Glomerular visceral epithelial cell (primary cell): ENCODE results near the gene F2RL2.

Source experiments
- DNase-seq: peaks from one replicate; pipeline ENCODE4 v3.0.0-alpha.2; 2016; ENCODE audit errors: extremely low spot score

F2RL2 gene

DNA sequence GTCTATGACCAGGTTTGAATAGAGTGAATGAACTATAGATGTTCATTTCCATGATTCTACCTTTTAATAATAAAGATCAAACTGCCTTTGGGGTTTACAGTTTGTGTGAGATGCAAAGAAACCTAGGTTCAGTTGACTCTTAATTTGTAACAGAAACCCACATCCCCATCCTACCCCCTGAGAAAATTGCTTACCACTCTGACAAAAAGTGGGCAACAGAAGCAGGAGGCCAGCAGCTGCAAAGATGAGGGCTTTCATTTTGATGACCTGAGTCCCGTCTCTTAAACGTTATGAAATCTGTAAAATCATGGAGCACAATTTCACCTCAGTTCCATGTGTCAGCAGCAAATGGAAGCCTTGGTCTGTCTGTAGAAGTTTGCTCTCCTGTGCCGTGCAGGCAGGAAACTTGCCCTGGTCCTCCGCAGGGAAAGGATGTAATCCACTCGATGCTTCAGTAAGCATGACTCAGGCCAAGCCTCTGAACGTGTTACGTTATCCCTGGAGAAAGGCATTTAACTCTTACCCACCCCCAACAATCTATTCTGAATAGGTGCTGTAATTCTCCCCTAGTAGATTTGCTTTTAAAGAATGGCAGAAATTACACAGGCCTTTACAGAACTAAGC, at the start of gene F2RL2:
Gene F2RL2 (minus strand): TSS at position 431 of the 624 bp plus-strand sequence. CDS start 173 bp downstream, at position 258.
- DNase-seq: peak; percentile 87

DNA sequence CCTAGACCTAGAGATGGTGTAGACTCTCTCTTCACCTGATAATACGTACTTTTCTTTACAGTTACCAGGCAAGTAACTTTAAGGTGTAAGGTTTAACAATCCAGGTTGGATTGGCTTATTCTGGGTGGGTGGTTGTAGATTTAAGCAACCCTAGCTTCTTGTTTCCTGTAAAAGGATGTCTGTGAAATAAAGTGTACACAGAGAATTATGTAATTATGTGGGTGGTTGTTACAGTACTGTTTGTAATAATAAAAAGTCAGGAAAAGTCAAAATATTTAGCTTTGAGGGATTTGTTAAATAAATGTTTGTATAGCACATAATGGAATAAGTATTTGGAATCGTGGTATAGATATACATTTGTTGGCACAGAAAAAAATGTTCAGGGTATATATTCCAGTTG, 49.0 kb upstream of the F2RL2 start:
- no peak for DNase-seq

DNA sequence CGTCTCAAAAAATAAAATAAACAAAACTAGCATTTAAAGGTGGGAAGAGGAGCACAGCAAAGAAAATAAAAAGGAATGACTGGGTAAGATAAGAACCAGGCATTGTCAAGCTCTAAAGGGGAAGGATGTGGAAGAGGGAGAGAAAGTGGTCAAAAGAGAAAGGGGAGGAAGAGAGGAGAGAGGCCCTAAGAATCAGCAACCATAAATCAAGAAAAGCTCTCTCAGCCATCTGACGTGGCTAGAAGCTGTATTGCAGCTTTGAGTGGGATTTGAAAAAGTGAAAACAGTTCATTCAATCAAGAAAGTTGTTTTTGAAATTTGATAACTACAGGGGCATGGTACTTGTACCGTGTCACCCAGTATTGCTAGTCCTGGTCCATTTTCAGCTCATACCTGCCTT, 47.3 kb upstream of the F2RL2 start:
- no peak for DNase-seq

DNA sequence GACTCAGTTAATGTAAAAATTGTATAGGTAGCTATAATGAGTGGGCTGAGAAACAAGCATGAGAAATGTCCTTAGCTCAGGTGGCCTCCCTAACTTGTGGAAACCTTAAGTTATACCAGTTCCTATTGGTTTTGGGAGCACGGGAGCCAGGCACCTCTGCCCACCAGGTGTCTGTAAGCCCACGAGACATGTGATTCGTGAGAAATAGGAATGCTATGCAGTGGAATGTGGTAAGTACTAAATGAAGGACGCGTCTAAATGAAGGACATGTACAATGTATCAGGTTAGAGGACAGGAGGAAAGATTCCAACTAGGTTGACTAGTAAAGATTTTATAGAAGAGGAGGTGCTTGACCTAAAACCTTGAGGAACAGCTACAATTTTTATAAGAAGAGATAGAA, 46.0 kb upstream of the F2RL2 start:
- DNase-seq: no peak

DNA sequence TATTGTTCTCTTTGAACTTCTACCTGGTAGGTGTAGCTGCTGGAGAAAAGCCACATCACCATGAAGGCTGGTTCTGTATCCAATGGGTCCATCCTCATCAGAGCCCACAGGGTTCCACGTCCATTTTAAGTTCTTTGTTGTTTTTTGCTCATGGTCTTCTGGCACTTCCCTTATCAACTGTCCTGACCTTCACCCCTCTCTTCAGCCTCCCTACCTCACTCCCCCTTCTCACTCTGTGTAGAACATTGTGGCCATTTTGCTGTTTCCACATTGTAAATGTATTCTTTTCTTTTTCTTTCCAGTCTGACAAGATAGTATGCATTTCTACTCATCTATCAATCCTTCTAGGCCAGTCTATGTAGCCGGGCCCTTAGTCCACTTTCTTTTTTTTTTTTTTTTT, 44.3 kb upstream of the F2RL2 start:
- DNase-seq: no peak

- DNase-seq: no peak
Observed at GRCh38 chr5:76664079-76664478, 40.9 kb upstream of the F2RL2 start.

GRCh38 chr5:76663573-76663972, 40.4 kb upstream of the F2RL2 start:
- peak; percentile 42 for DNase-seq

DNA sequence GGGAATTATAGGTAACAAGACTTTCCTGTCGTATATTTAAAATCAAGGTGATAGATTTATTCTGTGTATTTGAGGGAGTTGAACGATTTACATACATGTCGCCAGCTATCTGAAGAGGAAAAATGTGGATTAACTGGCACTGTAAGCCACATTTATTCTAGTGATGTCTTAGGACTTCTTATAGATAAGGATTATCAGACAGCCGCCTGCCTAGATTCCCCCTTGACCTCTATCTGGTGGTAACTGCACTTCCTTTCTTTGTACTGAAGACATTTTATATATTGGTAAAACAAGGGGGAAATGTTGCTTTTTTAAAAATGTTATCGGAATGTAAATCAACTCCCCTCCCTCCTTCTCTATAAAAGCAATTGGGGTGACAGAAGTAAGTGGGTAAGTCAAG, 39.3 kb upstream of the F2RL2 start:
- DNase-seq: no peak

DNA sequence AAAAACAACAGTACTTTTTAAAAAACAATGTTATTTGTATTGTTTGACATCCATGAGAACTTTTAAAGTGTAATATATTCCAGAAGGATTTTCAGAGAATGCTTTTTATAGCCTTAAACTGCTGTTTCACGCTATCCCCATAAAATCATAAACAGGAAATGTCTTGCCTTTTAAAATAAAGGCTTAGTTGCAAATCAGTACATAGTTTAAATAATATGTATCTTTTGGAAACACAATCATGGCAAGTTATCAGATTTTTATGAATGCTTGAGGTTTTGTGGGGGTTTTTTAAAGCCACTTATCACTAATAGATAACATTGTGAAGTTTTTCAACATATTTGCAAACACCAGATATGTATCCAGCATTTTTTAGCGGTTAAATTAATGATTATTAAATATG, 37.2 kb upstream of the F2RL2 start:
- no peak for DNase-seq

- DNase-seq: no peak
Observed at GRCh38 chr5:76657683-76658311, 34.6 kb upstream of the F2RL2 start.

DNA sequence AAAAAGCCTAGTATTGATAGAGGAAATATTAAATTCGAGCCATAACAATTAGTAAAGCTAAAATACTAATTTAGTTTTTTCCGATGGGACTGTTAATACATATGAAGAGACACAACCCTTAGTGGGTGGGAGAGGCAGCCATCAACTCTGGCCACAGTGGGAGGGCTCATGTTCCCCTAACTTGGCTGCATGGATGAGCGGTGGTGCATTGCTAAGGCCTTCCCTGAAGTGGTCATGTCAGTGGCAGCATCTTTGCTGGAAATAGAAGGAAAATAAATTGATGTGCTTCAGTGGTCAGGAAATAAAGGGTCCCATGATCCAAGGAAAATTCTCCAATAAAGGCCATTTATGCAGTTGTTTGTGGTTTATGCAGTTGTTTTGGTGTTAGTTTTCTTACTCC, 33.9 kb upstream of the F2RL2 start:
- DNase-seq: peak; percentile 79

GRCh38 chr5:76652809-76653414, 29.7 kb upstream of the F2RL2 start:
- no peak for DNase-seq

GRCh38 chr5:76649140-76649539, 25.9 kb upstream of the F2RL2 start:
- DNase-seq: no peak

GRCh38 chr5:76643371-76643770, 20.2 kb upstream of the F2RL2 start:
- no peak for DNase-seq

GRCh38 chr5:76642390-76643040, 19.3 kb upstream of the F2RL2 start:
- DNase-seq: no peak

- DNase-seq: peak; percentile 75
Observed at GRCh38 chr5:76641514-76642120, 18.4 kb upstream of the F2RL2 start.

DNA sequence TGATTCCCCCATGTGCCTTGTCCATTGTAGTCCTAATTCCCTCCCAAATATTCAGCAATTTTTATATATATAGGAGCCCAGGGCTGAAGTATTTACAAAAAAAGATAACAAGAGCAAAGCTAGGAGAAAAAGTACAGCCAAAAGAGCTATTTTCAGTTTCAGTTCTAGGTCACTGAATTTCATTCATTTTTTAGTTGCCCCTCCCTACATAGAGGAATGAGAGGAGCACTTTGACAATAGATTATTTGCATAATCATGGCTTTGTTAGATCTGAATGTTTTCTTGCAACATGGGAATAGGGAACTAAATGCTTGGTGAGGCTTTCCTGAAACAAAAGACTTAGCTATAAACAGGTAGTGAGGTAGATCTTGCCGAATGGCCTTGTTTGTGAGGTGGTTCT, 15.3 kb upstream of the F2RL2 start:
- no peak for DNase-seq

DNA sequence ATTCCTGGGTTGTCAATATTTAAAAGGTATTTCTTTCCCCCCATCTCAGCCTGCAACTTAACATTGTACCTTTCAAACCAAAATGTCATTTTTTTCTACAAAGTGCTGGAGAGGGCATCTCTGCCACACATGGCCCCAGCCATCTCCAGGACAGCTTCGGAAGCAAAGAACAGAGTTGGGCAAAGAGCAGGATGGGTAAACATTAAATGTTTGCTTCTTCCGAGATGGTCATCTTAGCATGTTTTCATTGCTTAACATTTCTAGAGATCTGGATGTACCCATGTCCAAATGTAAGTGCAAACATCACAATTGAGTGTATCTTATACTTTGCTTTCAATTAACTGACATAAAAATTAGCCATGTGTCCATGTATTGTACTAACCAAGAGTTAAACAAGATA, 14.3 kb upstream of the F2RL2 start:
- no peak for DNase-seq

DNA sequence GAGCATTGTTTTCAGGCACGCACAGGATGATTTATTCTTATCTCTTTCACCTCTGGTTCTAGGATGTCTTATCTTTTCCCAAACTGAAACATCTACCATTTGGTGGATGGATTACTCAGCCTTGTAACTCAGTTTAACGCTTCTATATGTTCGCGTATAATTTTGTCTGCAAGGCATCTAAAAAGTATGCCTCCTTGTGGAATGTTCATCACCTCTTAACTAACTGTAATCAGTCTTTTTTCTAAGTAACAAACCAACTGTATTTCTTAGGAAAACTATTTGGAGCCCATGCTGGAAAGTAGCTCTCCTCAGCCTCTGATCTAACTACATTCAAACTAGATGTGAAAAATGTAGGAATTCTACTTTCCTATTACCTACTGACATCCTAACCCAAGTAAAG, 11.5 kb upstream of the F2RL2 start:
- DNase-seq: no peak

DNA sequence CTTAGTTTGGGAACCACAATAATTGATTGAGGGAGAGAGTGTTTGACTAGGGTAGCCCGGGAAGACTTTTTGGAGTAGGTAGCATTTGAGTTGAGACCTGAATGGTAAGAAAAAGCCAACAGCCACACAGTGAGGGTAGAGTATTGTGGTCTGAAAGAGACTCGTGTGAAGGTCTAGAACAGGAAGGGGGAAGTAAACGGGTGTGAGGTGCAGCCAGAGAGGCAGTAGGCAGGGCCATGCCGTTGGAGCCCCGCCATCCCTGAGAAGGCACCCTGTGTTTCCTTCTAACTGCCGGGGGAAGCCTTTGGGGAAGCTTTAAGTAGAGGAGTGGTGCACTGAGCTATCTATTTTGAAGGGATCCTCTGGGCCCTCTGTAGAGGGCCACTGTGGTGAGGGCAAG, 3.5 kb upstream of the F2RL2 start:
- no peak for DNase-seq

- no peak for DNase-seq
Observed at GRCh38 chr5:76625087-76625815, 2.0 kb upstream of the F2RL2 start.

GRCh38 chr5:76622076-76622475, 1.1 kb downstream of the F2RL2 start:
- no peak for DNase-seq
